Thyroid gland (tissue), 4 donors: Measurements from ENCODE around the gene FXYD7.

Source experiments
- CTCF ChIP-seq, 6 experiments: fragments of 200-600 bp in 3 of 6; fragments of 450-650 bp in 3 of 6; sonication (generic) in 3 of 6; IDR thresholded peaks; one replicate each; pipeline ENCODE4 v1.5.1; 2016 to 2019; ENCODE audit warnings: antibody characterized with exemption in 6 of 6, mild to moderate bottlenecking in 2 of 6, inconsistent platforms in 1 of 6, moderate library complexity in 1 of 6
- POLR2A ChIP-seq, 2 donors: fragments of 450-650 bp; IDR thresholded peaks; one replicate each; pipeline ENCODE4 v1.6.1; 2017; ENCODE audit warnings: antibody characterized with exemption in 2 of 2, mild to moderate bottlenecking in 2 of 2, moderate library complexity in 1 of 2

- no peak for TF ChIP-seq CTCF (IDR thresholded peaks at IDR 0.05)
- no peak for TF ChIP-seq POLR2A (IDR thresholded peaks at IDR 0.05)
Observed at GRCh38 chr19:35181387-35181786, 38.3 kb downstream of the FXYD7 start.
